PC-3 (cell line): ENCODE data around the gene MTCL1.

ENCODE experiments used
- CTCF ChIP-seq: fragments of 300-600 bp; sonication (generic); conservative IDR thresholded peaks from 2 replicates; pipeline ENCODE4 v1.5.1; 2017; ENCODE audit warnings: antibody characterized with exemption, low read depth, mild to moderate bottlenecking, low read length
- EZH2 ChIP-seq: fragments of 300-600 bp; sonication (generic); IDR thresholded peaks from one replicate; pipeline ENCODE4 v1.6.1; 2017; ENCODE audit warnings: antibody characterized with exemption, mild to moderate bottlenecking, low read length; ENCODE audit not compliant: unreplicated experiment

GRCh38 chr18:8659609-8660242, 45.6 kb upstream of the MTCL1 start:
- no peak for TF ChIP-seq CTCF
- TF ChIP-seq EZH2, result no peak
